ENCODE data around the gene PROX1.
"Not testable (repeated sequence)": the region's sequence is repeated elsewhere in the genome, so short reads cannot be mapped to it uniquely, and the experiment has no call there.

PROX1 gene

GRCh38 chr1:214075305-214075998 is 87.7 kb downstream of the PROX1 start:
- DNase-seq, result no peak

- DNase-seq, result no peak
Measured at GRCh38 chr1:214075999-214076707, 88.4 kb downstream of the PROX1 start.

DNA sequence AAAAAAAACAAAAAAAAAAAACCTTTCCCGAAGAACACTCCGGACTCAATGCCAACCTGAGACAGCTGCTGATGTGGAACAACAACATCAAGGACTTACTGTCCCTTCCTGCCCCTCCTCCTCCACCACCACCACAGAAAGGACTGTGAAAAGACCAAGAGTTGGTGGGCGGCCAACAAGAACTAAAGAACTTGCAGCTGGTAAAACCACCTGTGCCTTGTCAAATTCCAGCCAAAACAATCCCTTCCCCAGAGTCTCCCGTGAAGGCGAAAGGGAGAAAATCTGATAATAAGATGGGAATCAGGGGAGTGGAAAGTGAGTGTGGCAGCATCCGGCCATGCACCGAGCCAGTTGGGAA is 88.9 kb downstream of the PROX1 start:
- no peak for DNase-seq

DNA sequence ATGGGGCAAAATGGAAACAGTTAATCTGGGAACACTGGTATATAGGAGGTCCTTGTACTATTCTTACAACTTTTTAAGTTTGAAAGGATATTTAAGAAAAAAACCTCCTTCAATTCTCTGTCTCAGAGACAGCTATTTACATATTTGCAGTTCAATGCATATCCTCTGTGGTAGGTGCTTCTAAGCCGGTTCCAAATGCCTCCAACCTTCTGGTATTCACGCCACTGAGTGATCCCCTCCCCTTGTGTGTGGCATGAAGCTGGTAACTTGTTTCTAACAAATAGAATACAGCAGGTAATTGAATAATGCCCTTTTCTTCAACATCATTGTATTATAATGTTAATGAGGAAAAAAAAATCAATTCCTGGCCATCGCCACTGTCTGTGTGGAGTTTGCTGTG is 91.2 kb downstream of the PROX1 start:
- no peak for DNase-seq

GRCh38 chr1:214085325-214085724 is 97.6 kb downstream of the PROX1 start:
- DNase-seq, result no peak

GRCh38 chr1:214086945-214087344 is 99.2 kb downstream of the PROX1 start:
- DNase-seq, result no peak

- not testable (repeated sequence) for DNase-seq
Measured at GRCh38 chr1:214089003-214089402, 101.2 kb downstream of the PROX1 start.

All from NCI-H1436 (cell line).